ENCODE results near the gene PRKD1. TPM values are rescaled to one million over a fixed set of nuclear protein-coding genes. Genes with fewer than 3 reads are reported as not detected.
"Not testable (repeated sequence)": the region's sequence is repeated elsewhere in the genome, so short reads cannot be mapped to it uniquely, and the experiment has no call there.

PRKD1 gene
- total and polyA plus RNA-seq, 10 of the 15 experiments (the other 5 are each of a cell fraction or from before 2014, with no cell fraction given), result 0.02 to 0.56 TPM; not detected in 8

- DNase-seq (ENCODE audit: low read depth, low spot score) (no peak), FAIRE-seq (no peak), ATAC-seq (no peak)
- Histone ChIP-seq H3K79me2 (ENCODE audit: control insufficient read depth, insufficient read depth, low read length) (no peaks in the 10 kb centered on the region), H2AFZ (ENCODE audit: control insufficient read depth, low read depth, low read length) (no peak overlapping the region), H3K9me3 (replicated peaks; ENCODE audit: control insufficient read depth, insufficient read depth, low read length) (peaks cover 8% of the 10 kb centered on the region; the same call in 1 of the 3 replicates), H3K4me3 (no peak overlapping the region), H3K27me3 (replicated peaks in 1 of 2; ENCODE audit: control insufficient read depth in 2 of 2, insufficient read depth in 2 of 2, low read length in 1 of 2) (no peaks in the 10 kb centered on the region), H3K4me1 (ENCODE audit: control insufficient read depth, insufficient read depth, low read length) (no peaks in the 10 kb centered on the region; the same call in 1 of the 2 replicates), H3K36me3 (ENCODE audit: control insufficient read depth in 2 of 2, insufficient read depth in 2 of 2, low read length in 1 of 2) (no peaks in the 10 kb centered on the region), H3K4me2 (ENCODE audit: control insufficient read depth, insufficient read depth) (no peak overlapping the region), H4K20me1 (ENCODE audit: control insufficient read depth, insufficient read depth) (no peaks in the 10 kb centered on the region), H3K27ac (ENCODE audit: control insufficient read depth, insufficient read depth) (no peak overlapping the region), H3K9ac (ENCODE audit: control insufficient read depth, insufficient read depth, low read length) (no peak overlapping the region)
- SMC1A ChIA-PET (ENCODE audit: uncharacterized antibody, unreplicated experiment), result no interaction called here
- WGBS (ENCODE audit: insufficient coverage, insufficient replicate concordance, low lambda C conversion rate, missing lambda C conversion rate), result 0% methylated on average over 1 of the region's 1 CpG
- intact Hi-C loops (cut with micrococcal nuclease; ENCODE audit: unreplicated experiment), result no loop called here
- CTCF ChIA-PET, result no interaction called here
- in situ Hi-C loops (cut with MboI), result no loop called here
- RAD21 ChIA-PET (ENCODE audit: unreplicated experiment), result no interaction called here
- TF ChIP-seq ZNF592 (IDR thresholded peaks at IDR 0.05) (no peak), HDAC6 (IDR thresholded peaks at IDR 0.05; ENCODE audit: unreplicated experiment) (no peak), ESRRA (IDR thresholded peaks at IDR 0.05; ENCODE audit: low read length) (no peak), EP300 (IDR thresholded peaks at IDR 0.05; ENCODE audit: borderline replicate concordance in 1 of 2, control insufficient read depth in 1 of 2, low read depth in 2 of 2, low read length in 2 of 2) (no peak), PKNOX1 (IDR thresholded peaks at IDR 0.05) (no peak), JUNB (IDR thresholded peaks at IDR 0.05) (no peak), ZNF24 (IDR thresholded peaks at IDR 0.05) (no peak), SPI1 (IDR thresholded peaks at IDR 0.05; ENCODE audit: borderline replicate concordance, insufficient read depth, low read depth, low read length) (no peak)
- POLR2A ChIA-PET, result no interaction called here
- BruUV-seq (replicated peaks), result no TSS peak
Measured at GRCh38 chr14:29842228-29842627, 85.4 kb downstream of the PRKD1 start.

- POLR2A ChIA-PET; H4K20me1 ChIP-seq (ENCODE audit: control insufficient read depth, insufficient read depth); CTCF ChIA-PET; H3K79me2 ChIP-seq (ENCODE audit: control insufficient read depth, insufficient read depth, low read length); FAIRE-seq; RAD21 ChIA-PET (ENCODE audit: unreplicated experiment); H3K4me3 ChIP-seq; H3K36me3 ChIP-seq (ENCODE audit: control insufficient read depth in 2 of 2, insufficient read depth in 2 of 2, low read length in 1 of 2); H2AFZ ChIP-seq (ENCODE audit: control insufficient read depth, low read depth, low read length); H3K27ac ChIP-seq (ENCODE audit: control insufficient read depth, insufficient read depth); H3K27me3 ChIP-seq (replicated peaks in 1 of 2; ENCODE audit: control insufficient read depth in 2 of 2, insufficient read depth in 2 of 2, low read length in 1 of 2); ATAC-seq; H3K9me3 ChIP-seq (replicated peaks; ENCODE audit: control insufficient read depth, insufficient read depth, low read length); H3K4me1 ChIP-seq (ENCODE audit: control insufficient read depth, insufficient read depth, low read length); in situ Hi-C loops (cut with MboI); BruUV-seq (replicated peaks); SMC1A ChIA-PET (ENCODE audit: uncharacterized antibody, unreplicated experiment); DNase-seq (ENCODE audit: low read depth, low spot score); H3K4me2 ChIP-seq (ENCODE audit: control insufficient read depth, insufficient read depth); intact Hi-C loops (cut with micrococcal nuclease; ENCODE audit: unreplicated experiment); H3K9ac ChIP-seq (ENCODE audit: control insufficient read depth, insufficient read depth, low read length): not testable (repeated sequence)
- WGBS (ENCODE audit: insufficient coverage, insufficient replicate concordance, low lambda C conversion rate, missing lambda C conversion rate), result 22% methylated on average over 6 of the region's 6 CpGs
Measured at GRCh38 chr14:29840369-29840892, 87.2 kb downstream of the PRKD1 start.
